ENCODE measurements around the gene NTRK2. TPM values are rescaled to one million over a fixed set of nuclear protein-coding genes. Genes with fewer than 3 reads are reported as not detected.

The NTRK2 gene
- total RNA-seq, 1 donor from 2014 or later: 0.46 TPM

- no peak for DNase-seq (ENCODE audit: low read depth)
- no peak overlapping the region for H3K4me3 ChIP-seq (ENCODE audit: low read depth, low read length)
- TF ChIP-seq CTCF (conservative IDR thresholded peaks at IDR 0.05; ENCODE audit: low read depth, low read length): no peak
Measured at GRCh38 chr9:84959339-84959738, 289.8 kb downstream of the NTRK2 start.

GRCh38 chr9:84966876-84967830, 297.6 kb downstream of the NTRK2 start:
- no peak overlapping the region for H3K4me3 ChIP-seq (ENCODE audit: low read depth, low read length)
- DNase-seq (ENCODE audit: low read depth): no peak
- TF ChIP-seq CTCF (conservative IDR thresholded peaks at IDR 0.05; ENCODE audit: low read depth, low read length): peak; percentile 34

- TF ChIP-seq CTCF (conservative IDR thresholded peaks at IDR 0.05; ENCODE audit: low read depth, low read length): no peak
- H3K4me3 ChIP-seq (ENCODE audit: low read depth, low read length): no peak overlapping the region
- no peak for DNase-seq (ENCODE audit: low read depth)
Measured at GRCh38 chr9:84969084-84969483, 299.6 kb downstream of the NTRK2 start.

GRCh38 chr9:84969736-84970135, 300.2 kb downstream of the NTRK2 start:
- no peak overlapping the region for H3K4me3 ChIP-seq (ENCODE audit: low read depth, low read length)
- DNase-seq (ENCODE audit: low read depth): no peak
- TF ChIP-seq CTCF (conservative IDR thresholded peaks at IDR 0.05; ENCODE audit: low read depth, low read length): no peak

- no peak overlapping the region for H3K4me3 ChIP-seq (ENCODE audit: low read depth, low read length)
- no peak for DNase-seq (ENCODE audit: low read depth)
- no peak for TF ChIP-seq CTCF (conservative IDR thresholded peaks at IDR 0.05; ENCODE audit: low read depth, low read length)
Measured at GRCh38 chr9:84970432-84970831, 300.9 kb downstream of the NTRK2 start.

- no peak for TF ChIP-seq CTCF (conservative IDR thresholded peaks at IDR 0.05; ENCODE audit: low read depth, low read length)
- no peak for DNase-seq (ENCODE audit: low read depth)
- H3K4me3 ChIP-seq (ENCODE audit: low read depth, low read length): no peak overlapping the region
Measured at GRCh38 chr9:84971571-84971970, 302.0 kb downstream of the NTRK2 start.

- no peak for DNase-seq (ENCODE audit: low read depth)
- TF ChIP-seq CTCF (conservative IDR thresholded peaks at IDR 0.05; ENCODE audit: low read depth, low read length): no peak
- no peak overlapping the region for H3K4me3 ChIP-seq (ENCODE audit: low read depth, low read length)
Measured at GRCh38 chr9:84974258-84974657, 304.7 kb downstream of the NTRK2 start.

Measured in epithelial cell of proximal tubule (primary cell).